Measurements from ENCODE around the gene RPL29.
"Not testable (repeated sequence)": the region's sequence is repeated elsewhere in the genome, so short reads cannot be mapped to it uniquely, and the experiment has no call there.

RPL29 gene

DNA sequence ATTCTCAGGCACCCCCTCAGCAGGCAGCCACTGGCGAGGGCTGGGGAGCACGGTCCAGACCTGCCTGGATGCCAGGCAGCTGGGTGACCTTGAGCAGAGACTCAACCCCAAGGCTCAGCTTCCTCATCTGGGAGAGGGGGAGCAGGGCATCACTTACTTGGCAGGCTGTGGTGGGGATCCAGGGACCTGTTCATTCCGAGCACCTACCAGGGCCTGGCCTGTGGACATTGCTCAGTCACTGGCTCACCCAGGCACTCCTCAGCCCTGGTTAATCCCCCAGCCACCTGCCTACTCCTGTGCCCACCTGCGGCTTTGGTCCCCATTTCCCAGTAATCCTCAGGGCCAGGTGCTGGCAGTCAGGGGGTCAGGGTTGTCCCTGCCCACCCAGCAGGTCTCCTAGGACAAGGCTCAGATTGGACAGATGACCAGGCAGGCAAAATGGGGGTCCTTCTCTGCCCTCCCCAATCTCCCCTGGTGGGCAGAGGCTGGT is 9.3 kb upstream of the RPL29 start:
- Histone ChIP-seq H3K4me1 (ENCODE audit: control insufficient read depth, insufficient read depth, low read length) (peaks cover 27% of the 10 kb centered on the region), H3K36me3 (ENCODE audit: control insufficient read depth, insufficient read depth, low read length) (no peaks in the 10 kb centered on the region), H3K9ac (ENCODE audit: low read length) (no peak overlapping the region), H3K4me3 (ENCODE audit: low read depth, low read length) (peak overlapping the region; percentile 13; the same call in 1 of the 2 replicates), H3K9me3 (ENCODE audit: control insufficient read depth, insufficient read depth, low read depth, low read length) (no peaks in the 10 kb centered on the region), H3K27ac (ENCODE audit: low read depth, low read length) (no peak overlapping the region), H3K27me3 (ENCODE audit: control insufficient read depth, insufficient read depth, low read length) (no peaks in the 10 kb centered on the region)

DNA sequence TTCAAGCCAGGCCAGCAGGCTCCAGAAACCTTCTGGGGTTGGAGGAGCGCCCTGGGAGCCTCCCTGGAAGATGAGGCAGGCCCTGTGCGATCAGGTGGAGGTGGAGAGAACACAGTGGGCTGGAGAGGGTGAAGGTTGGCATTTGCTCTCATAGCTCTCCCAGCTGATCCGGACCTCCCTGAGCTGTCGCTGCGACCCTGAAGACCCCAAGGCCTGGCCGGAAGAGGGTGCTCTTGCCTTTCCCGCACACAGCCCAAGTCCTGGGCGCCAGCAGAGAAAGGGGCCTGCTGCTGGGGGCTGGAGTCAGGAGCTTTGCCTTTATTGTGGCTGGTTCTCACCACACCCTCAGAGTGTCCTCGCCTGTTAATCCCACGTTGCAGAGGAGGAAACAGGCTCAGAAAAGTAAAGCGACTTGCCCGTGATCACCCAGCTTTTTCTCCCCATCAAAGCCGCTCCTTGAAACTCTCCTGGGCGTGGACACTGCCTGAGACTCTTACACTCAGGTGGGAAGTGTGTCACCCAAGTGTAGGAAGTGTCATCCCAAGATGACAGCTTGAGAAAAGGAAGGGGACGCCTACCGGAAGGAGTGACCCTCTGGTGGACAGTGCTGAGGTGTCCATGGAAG is 8.6 kb upstream of the RPL29 start:
- no peaks in the 10 kb centered on the region for H3K36me3 ChIP-seq (ENCODE audit: control insufficient read depth, insufficient read depth, low read length)
- H3K9ac ChIP-seq (ENCODE audit: low read length): no peak overlapping the region
- H3K9me3 ChIP-seq (ENCODE audit: control insufficient read depth, insufficient read depth, low read depth, low read length): no peaks in the 10 kb centered on the region
- no peak overlapping the region for H3K4me3 ChIP-seq (ENCODE audit: low read depth, low read length)
- no peak overlapping the region for H3K27ac ChIP-seq (ENCODE audit: low read depth, low read length)
- H3K4me1 ChIP-seq (ENCODE audit: control insufficient read depth, insufficient read depth, low read length): peaks cover 27% of the 10 kb centered on the region
- H3K27me3 ChIP-seq (ENCODE audit: control insufficient read depth, insufficient read depth, low read length): no peaks in the 10 kb centered on the region

DNA sequence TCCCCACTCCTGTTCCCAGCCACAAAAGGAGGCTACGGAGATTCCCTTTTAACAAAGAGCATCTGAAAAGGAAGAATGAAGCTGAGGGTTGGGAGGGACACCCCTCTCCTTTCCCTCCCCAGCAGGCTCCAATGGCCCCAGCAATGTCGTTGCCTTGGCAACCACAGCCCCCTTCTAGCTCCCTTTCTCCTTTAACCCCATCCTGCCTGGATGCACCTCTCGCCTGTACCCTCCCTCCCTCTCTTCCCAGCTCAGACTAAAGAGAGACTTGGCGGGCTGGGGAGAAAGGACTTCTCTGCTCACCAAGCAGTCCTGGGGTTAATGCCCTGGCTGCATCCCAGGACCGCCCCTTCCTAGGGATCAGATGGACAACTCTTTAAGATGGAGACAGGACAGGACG is 7.1 kb upstream of the RPL29 start:
- H3K9me3 ChIP-seq (ENCODE audit: control insufficient read depth, insufficient read depth, low read depth, low read length): no peaks in the 10 kb centered on the region
- no peak overlapping the region for H3K27ac ChIP-seq (ENCODE audit: low read depth, low read length)
- H3K4me3 ChIP-seq (ENCODE audit: low read depth, low read length): no peak overlapping the region
- H3K4me1 ChIP-seq (ENCODE audit: control insufficient read depth, insufficient read depth, low read length): peaks cover 32% of the 10 kb centered on the region
- no peaks in the 10 kb centered on the region for H3K36me3 ChIP-seq (ENCODE audit: control insufficient read depth, insufficient read depth, low read length)
- no peak overlapping the region for H3K9ac ChIP-seq (ENCODE audit: low read length)
- no peaks in the 10 kb centered on the region for H3K27me3 ChIP-seq (ENCODE audit: control insufficient read depth, insufficient read depth, low read length)

DNA sequence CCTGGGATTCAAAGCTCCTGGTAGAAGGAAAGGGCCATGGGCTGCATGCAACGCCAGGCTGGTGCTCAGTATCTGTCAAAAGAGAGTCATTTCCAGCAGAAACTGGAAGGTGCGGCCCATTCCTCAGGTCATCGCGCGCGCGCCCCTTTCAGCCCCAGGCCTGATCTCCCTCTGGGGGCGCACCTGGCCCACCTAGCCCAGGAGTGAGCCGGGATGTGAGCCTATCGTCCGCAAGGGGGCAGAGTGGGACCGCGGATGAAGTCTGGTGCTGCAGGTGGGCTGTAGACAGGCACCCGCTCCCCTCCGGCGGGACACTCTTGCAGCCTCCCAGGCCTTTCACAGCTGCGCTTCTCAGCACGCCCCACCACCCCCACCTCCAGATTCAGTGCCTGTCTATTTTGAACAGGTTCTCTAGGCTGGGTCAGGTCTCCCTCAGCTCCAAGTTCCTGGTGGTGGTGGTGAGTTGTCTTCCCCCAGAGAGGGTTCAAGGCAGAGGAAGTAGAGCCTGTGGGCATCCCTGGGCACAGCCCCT is 5.8 kb upstream of the RPL29 start:
- no peaks in the 10 kb centered on the region for H3K27me3 ChIP-seq (ENCODE audit: control insufficient read depth, insufficient read depth, low read length)
- no peaks in the 10 kb centered on the region for H3K36me3 ChIP-seq (ENCODE audit: control insufficient read depth, insufficient read depth, low read length)
- H3K9me3 ChIP-seq (ENCODE audit: control insufficient read depth, insufficient read depth, low read depth, low read length): no peaks in the 10 kb centered on the region
- no peak overlapping the region for H3K9ac ChIP-seq (ENCODE audit: low read length)
- no peak overlapping the region for H3K27ac ChIP-seq (ENCODE audit: low read depth, low read length)
- peaks cover 29% of the 10 kb centered on the region for H3K4me1 ChIP-seq (ENCODE audit: control insufficient read depth, insufficient read depth, low read length)
- H3K4me3 ChIP-seq (ENCODE audit: low read depth, low read length): no peak overlapping the region

DNA sequence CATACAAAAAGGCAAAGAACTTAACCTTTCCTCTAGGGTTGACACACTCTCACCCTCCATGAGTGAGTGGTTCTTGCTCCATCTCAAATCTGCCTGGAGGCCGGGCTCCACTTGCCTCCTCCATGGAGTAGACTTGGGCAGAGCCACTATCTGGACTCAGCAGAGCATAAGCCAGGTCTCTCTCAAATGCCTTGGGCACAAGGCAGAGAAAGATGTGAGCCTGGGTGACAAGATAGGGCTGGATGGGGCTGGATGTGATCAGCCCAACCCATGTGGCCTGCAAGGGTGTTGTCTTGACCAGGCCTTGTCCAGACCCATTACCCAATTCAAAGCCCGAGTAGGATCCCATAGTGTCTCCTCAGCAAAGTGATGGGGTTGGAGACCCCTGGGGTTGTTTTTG is 4.2 kb upstream of the RPL29 start:
- no peaks in the 10 kb centered on the region for H3K27me3 ChIP-seq (ENCODE audit: control insufficient read depth, insufficient read depth, low read length)
- peaks cover 13% of the 10 kb centered on the region for H3K4me1 ChIP-seq (ENCODE audit: control insufficient read depth, insufficient read depth, low read length)
- H3K9me3 ChIP-seq (ENCODE audit: control insufficient read depth, insufficient read depth, low read depth, low read length): no peaks in the 10 kb centered on the region
- H3K36me3 ChIP-seq (ENCODE audit: control insufficient read depth, insufficient read depth, low read length): peaks cover 7% of the 10 kb centered on the region
- no peak overlapping the region for H3K27ac ChIP-seq (ENCODE audit: low read depth, low read length)
- H3K9ac ChIP-seq (ENCODE audit: low read length): no peak overlapping the region
- H3K4me3 ChIP-seq (ENCODE audit: low read depth, low read length): no peak overlapping the region

DNA sequence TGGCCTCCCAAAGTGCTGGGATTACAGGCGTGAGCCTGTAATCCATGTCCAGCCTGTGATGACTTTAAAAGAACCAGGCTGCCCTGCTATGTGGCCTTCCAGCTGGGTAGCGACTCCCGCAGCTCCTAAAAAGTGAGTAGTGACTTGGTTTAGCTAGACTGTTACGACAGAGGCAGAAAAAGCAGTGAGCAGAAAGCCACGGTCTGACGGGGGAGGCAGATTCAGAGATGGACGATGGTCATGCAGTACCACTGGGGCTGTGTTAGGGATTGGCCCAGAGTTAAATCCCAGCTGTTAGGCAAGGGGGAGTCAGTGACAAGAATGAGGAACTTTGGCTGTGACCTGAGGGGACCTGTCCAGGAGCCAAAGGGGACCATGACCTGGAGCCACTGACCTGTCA is 3.1 kb upstream of the RPL29 start:
- Histone ChIP-seq H3K4me3 (ENCODE audit: low read depth, low read length) (no peak overlapping the region), H3K9ac (ENCODE audit: low read length) (no peak overlapping the region)

DNA sequence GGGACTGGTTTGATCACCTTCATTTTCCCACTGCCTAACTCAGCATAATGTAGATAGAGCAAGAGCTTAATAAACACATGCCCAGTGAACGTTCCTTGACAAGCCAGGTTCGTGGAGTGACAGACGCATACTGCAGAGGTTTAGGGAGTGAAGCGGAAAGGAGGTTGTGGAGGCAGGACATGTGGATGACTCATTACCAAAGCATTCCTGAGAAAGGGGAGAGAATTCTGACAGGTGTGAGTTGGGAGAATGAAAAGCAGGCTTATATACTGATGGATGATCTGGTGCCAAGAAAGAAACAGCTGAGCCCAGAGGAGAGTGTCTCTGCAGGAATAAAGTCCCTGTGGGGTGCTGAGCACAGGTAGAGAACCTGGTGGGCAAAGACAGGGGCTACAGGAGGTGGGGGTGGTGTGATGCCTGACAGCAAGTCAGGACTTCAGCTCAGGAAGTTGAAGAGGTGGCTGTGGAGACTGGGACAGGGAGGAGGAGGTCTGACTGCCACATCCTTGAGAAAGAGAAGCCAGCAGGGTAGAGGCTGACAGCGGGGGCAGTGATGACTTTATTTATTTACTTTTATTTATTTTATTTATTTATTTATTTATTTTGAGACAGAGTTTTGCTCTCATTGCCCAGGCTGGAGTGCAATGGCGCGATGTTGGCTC is 2.4 kb upstream of the RPL29 start:
- Histone ChIP-seq H3K9ac (ENCODE audit: low read length) (no peak overlapping the region), H3K4me3 (ENCODE audit: low read depth, low read length) (peak overlapping the region; percentile 10; the same call in 1 of the 2 replicates), H3K27ac (ENCODE audit: low read depth, low read length) (no peak overlapping the region), H3K27me3 (ENCODE audit: control insufficient read depth, insufficient read depth, low read length) (no peaks in the 10 kb centered on the region), H3K4me1 (ENCODE audit: control insufficient read depth, insufficient read depth, low read length) (peaks cover 15% of the 10 kb centered on the region), H3K36me3 (ENCODE audit: control insufficient read depth, insufficient read depth, low read length) (peaks cover 24% of the 10 kb centered on the region), H3K9me3 (ENCODE audit: control insufficient read depth, insufficient read depth, low read depth, low read length) (no peaks in the 10 kb centered on the region)

More for the DNA sequence above, 3.1 kb upstream of the RPL29 start:
- Histone ChIP-seq H3K27ac (ENCODE audit: low read depth, low read length) (no peak overlapping the region), H3K27me3 (ENCODE audit: control insufficient read depth, insufficient read depth, low read length) (no peaks in the 10 kb centered on the region), H3K9me3 (ENCODE audit: control insufficient read depth, insufficient read depth, low read depth, low read length) (no peaks in the 10 kb centered on the region), H3K4me1 (ENCODE audit: control insufficient read depth, insufficient read depth, low read length) (peaks cover 15% of the 10 kb centered on the region), H3K36me3 (ENCODE audit: control insufficient read depth, insufficient read depth, low read length) (peaks cover 18% of the 10 kb centered on the region)

DNA sequence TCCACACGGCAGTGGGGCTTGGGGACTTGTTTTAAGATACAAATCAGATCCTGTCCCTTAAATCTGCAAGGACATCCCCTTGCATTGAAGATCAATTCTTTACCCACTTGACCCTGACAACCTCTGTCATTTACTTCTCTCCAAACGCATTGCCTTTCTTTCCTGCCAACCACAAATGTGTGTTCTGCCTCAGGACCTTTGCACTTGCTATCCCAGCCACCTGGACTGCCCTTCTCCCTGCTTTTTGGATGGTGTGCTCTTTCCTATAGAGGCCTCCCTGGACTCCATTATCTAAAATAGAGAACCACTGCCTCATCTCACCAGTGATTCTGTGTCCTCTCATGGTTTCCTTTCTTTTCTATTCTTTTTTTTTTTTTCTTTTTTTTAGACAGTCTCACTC is 1.5 kb upstream of the RPL29 start:
- Histone ChIP-seq H3K4me3 (ENCODE audit: low read depth, low read length) (no peak overlapping the region), H3K27ac (ENCODE audit: low read depth, low read length) (no peak overlapping the region), H3K36me3 (ENCODE audit: control insufficient read depth, insufficient read depth, low read length) (peaks cover 32% of the 10 kb centered on the region), H3K9me3 (ENCODE audit: control insufficient read depth, insufficient read depth, low read depth, low read length) (no peaks in the 10 kb centered on the region), H3K9ac (ENCODE audit: low read length) (no peak overlapping the region), H3K27me3 (ENCODE audit: control insufficient read depth, insufficient read depth, low read length) (no peaks in the 10 kb centered on the region), H3K4me1 (ENCODE audit: control insufficient read depth, insufficient read depth, low read length) (peaks cover 15% of the 10 kb centered on the region)

DNA sequence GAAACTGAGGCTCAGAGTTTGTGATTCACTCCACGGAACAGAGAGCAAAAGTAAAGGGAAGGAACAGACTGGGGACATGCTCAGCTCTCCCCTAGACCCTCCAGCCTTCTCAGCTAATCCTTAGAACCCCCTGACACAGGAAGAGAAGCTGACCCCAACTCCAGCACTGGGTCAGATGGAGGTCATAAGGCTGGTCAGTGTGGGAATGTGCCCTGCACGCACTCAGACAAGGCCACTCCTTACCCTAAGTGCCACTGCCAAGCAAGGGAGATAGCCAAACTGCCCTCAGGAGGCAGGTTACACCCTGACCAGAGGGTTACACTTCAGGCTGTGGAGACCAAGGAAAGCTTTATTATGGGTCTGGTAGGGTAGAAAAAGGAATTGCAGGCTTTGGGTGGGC is 1.2 kb downstream of the RPL29 start:
- Histone ChIP-seq H3K36me3 (ENCODE audit: control insufficient read depth, insufficient read depth, low read length) (peaks cover 42% of the 10 kb centered on the region), H3K4me1 (ENCODE audit: control insufficient read depth, insufficient read depth, low read length) (peaks cover 15% of the 10 kb centered on the region), H3K9me3 (ENCODE audit: control insufficient read depth, insufficient read depth, low read depth, low read length) (no peaks in the 10 kb centered on the region), H3K4me3 (ENCODE audit: low read depth, low read length) (peak overlapping the region; percentile 98), H3K27ac (ENCODE audit: low read depth, low read length) (peak overlapping the region; percentile 99; the same call in 1 of the 2 replicates), H3K27me3 (ENCODE audit: control insufficient read depth, insufficient read depth, low read length) (no peaks in the 10 kb centered on the region), H3K9ac (ENCODE audit: low read length) (peak overlapping the region; percentile 99)

DNA sequence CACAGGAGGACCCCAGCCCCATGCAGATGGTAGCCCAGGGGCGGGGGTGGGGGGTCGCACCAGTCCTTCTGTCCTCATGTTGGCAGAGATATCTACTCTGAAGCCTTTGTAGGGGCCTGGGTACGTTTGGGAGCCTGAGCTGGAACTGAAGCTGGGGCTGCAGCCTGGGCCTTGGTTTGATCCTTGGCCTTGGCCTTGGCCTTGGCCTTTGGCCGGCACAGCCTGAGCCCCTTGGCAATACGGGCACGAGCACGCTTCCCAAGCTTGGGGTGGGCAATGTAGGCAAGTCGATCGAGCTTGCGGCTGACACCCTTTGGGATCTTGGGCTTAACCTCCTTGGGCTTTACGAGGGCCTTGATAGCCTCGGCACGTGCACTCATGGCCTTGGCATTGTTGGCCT is 2.0 kb downstream of the RPL29 start:
- peaks cover 15% of the 10 kb centered on the region for H3K4me1 ChIP-seq (ENCODE audit: control insufficient read depth, insufficient read depth, low read length)
- not testable (repeated sequence) for H3K9me3 ChIP-seq (ENCODE audit: control insufficient read depth, insufficient read depth, low read depth, low read length); H3K9ac ChIP-seq (ENCODE audit: low read length); H3K4me3 ChIP-seq (ENCODE audit: low read depth, low read length); H3K27ac ChIP-seq (ENCODE audit: low read depth, low read length); H3K27me3 ChIP-seq (ENCODE audit: control insufficient read depth, insufficient read depth, low read length)
- H3K36me3 ChIP-seq (ENCODE audit: control insufficient read depth, insufficient read depth, low read length): peaks cover 42% of the 10 kb centered on the region

DNA sequence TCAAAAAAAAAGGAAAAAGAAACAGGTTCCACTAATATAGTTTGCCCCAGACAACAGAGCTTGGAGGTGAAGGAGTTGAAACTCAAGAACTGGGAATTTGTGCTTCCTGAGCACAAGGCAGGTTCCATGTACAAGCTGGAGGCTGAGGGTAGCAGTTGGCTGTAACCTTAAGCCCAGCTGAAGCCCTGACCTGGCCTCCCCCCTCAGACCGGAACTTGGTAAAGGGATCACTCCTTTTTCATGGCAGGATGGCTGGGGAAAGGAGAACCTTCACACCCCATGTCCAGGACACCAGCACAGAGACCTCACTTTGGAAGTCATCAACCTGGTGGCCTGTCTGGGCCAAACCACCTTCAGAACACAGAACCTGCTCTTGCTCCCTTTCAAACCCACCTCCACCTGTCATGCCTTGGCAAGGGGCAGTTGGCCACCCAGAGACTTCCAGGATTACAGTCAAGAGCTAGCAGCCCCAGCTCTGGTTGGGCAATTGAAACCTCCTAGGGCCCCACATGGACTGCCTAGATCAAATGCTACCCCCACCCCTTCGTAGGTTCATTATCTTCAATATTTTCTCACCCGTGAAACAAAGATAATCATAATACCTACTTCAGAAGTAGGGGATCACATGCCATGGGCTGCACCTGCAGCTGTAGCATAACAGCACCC is 3.5 kb downstream of the RPL29 start:
- Histone ChIP-seq H3K9ac (ENCODE audit: low read length) (no peak overlapping the region), H3K4me3 (ENCODE audit: low read depth, low read length) (no peak overlapping the region), H3K27me3 (ENCODE audit: control insufficient read depth, insufficient read depth, low read length) (no peaks in the 10 kb centered on the region), H3K4me1 (ENCODE audit: control insufficient read depth, insufficient read depth, low read length) (peaks cover 12% of the 10 kb centered on the region), H3K27ac (ENCODE audit: low read depth, low read length) (peak overlapping the region; percentile 62; the same call in 1 of the 2 replicates), H3K9me3 (ENCODE audit: control insufficient read depth, insufficient read depth, low read depth, low read length) (no peaks in the 10 kb centered on the region), H3K36me3 (ENCODE audit: control insufficient read depth, insufficient read depth, low read length) (peaks cover 42% of the 10 kb centered on the region)

Data from HUES6 (cell line).